D341Med (cell line): ENCODE measurements around the gene PTPRN.
"Not testable (repeated sequence)": the region's sequence is repeated elsewhere in the genome, so short reads cannot be mapped to it uniquely, and the experiment has no call there.

ENCODE experiments used
- DNase-seq: peaks from one replicate; pipeline ENCODE4 v3.0.0; 2012; ENCODE audit warnings: low spot score

PTPRN gene

GRCh38 chr2:219287580-219288265, 21.5 kb downstream of the PTPRN start:
- no peak for DNase-seq

GRCh38 chr2:219287116-219287440, 22.1 kb downstream of the PTPRN start:
- not testable (repeated sequence) for DNase-seq

- no peak for DNase-seq
These were observed 22.6 kb downstream of the PTPRN start for GRCh38 chr2:219286436-219287115.

GRCh38 chr2:219285894-219286425, 23.2 kb downstream of the PTPRN start:
- DNase-seq: no peak

DNA sequence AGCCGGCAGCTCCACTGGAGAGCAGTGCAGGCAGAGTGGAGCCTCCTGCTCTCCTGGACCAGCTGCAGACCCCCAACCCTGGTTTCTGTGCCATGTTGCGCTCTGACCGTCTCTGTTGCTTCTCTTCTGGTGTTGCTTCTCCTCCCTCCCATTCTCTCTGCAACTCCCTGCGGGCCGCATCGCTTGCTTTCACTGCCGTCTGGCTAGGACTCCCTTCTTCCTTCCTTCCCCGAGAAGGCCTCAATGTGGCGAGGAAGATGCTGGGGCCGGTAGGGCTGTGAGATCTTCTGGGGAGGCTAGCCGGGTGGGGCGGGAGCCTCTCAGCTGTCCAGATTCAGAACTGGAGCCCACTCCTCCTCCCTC, 23.8 kb downstream of the PTPRN start:
- no peak for DNase-seq

GRCh38 chr2:219284501-219285372, 24.5 kb downstream of the PTPRN start:
- no peak for DNase-seq

DNA sequence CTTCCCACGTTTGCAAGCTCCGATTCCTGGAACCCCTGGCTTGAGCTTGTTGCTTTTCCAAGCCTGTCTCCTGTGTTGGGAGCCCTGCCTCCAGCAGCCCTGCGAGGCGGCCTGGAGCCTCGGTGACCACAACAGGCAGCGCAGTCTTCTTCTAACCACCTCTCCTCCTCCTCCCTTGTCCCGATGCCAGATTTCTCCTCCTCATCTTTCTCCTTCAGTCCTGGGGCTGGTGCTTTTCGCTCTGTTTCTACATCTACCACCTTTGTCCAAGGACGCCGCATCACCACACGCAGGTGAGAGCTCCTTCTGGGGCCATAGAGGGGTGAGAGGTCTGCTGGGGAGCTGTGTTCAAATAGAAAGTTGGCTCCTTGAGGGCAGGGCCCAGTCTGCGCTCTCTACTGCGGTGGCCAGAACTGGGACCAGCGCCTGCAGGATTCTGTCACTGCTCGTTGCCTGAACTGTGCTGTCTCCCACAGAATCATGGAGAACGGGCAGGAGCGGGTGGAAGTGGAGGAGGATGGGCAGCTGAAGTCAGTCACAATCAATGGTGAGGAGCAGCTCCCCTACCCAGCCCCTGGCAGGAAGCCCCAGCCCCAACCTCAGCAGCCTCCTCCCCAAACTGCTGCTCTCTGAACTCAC, 26.1 kb downstream of the PTPRN start:
- no peak for DNase-seq

- DNase-seq: no peak
These were observed 26.8 kb downstream of the PTPRN start for GRCh38 chr2:219282375-219282774.

GRCh38 chr2:219281588-219281987, 27.6 kb downstream of the PTPRN start:
- DNase-seq: no peak

DNA sequence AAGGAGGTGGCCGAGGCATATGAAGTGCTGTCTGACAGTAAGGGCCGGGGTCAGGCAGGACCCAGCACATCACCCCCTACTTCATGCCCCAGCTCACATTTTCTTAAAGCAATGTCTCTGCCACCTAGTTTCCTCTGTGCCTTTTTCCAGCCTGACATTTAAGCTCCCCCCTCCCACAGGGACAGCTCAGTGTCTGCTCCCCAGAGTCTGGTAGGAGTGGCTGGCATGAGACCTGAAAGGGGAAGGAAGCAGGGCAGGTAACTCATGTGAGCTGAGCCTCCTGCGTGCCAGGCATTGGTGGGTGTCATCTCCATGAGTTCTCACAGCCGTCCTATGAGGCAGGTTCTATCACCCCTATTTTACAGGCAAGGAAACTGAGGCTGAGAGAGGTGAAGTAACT, 28.6 kb downstream of the PTPRN start:
- peak; percentile 7 for DNase-seq

GRCh38 chr2:219279916-219280516, 29.2 kb downstream of the PTPRN start:
- peak; percentile 37 for DNase-seq

- DNase-seq: peak; percentile 98
These were observed 29.9 kb downstream of the PTPRN start, which contains the start of gene DNAJB2 for GRCh38 chr2:219279151-219279915. Gene DNAJB2, plus strand, starts transcription at chr2:219279366. Its CDS starts 468 bp downstream, at chr2:219279834.

- no peak for DNase-seq
These were observed 30.5 kb downstream of the PTPRN start for GRCh38 chr2:219278655-219279150.

- peak; percentile 83 for DNase-seq
These were observed 31.2 kb downstream of the PTPRN start for GRCh38 chr2:219277703-219278654.

GRCh38 chr2:219274361-219274921, 34.8 kb downstream of the PTPRN start:
- no peak for DNase-seq

DNA sequence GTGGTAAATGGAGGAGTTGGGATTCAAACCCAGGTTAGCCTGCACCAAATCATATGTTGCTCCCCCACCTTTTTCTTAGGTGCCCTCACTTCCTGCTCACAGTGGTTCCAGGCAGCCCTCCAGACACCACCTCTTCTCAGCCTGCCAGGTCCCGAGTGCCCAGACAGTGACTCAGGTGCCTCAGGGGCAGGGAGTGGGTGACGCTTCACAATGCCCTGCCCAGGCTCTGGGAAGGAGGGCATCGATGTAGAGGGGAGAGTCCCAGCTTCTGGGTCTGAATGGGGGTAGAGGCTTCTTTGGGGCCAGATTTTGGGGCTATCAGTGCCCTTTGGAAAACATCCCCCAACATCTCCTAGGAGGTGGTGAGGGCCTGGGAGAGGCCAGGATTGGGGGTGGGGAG, 35.3 kb downstream of the PTPRN start:
- no peak for DNase-seq

- DNase-seq: no peak
These were observed 36.2 kb downstream of the PTPRN start for GRCh38 chr2:219272995-219273394.

DNA sequence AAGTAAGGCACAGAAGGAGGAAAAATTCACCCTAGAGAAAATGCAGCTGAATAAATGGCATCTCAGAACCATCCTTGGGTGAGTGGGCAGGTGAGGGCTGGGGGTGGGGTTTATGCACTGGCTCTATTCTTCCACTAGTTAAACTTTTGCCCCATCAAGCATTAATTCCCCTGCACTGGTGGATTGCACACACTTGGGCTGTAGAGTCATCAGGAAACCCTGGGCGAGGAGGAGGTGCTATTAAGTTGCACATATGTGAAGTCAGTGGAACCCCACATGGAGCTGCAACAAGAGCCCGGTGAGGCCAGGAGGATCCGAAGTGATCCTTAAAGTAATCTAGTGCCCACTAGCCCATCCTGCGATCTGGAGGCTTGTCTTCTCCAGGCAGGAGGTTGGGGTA, 36.8 kb downstream of the PTPRN start:
- DNase-seq: no peak

GRCh38 chr2:219271021-219271420, 38.2 kb downstream of the PTPRN start:
- no peak for DNase-seq
